H9 (cell line): Measurements from ENCODE around the gene LY6G6F. TPM values are rescaled to one million over a fixed set of nuclear protein-coding genes. Genes with fewer than 3 reads are reported as not detected.

ENCODE experiments used
- DNase-seq: peaks from one replicate; pipeline ENCODE4 v3.0.0-alpha.2; 2017
- H2AFZ ChIP-seq: one replicate; pipeline ENCODE4 v1.6.1; 2013; ENCODE audit warnings: mild to moderate bottlenecking, low read length, control low read depth, moderate library complexity
- H2AK5ac ChIP-seq: 2 replicates; pipeline ENCODE4 v1.6.1; 2013; ENCODE audit warnings: low read length, control low read depth, mixed read lengths; ENCODE audit not compliant: insufficient read length
- H2BK120ac ChIP-seq: one replicate; pipeline ENCODE4 v1.6.1; 2013; ENCODE audit warnings: low read depth, mild to moderate bottlenecking, low read length, control low read depth, inconsistent platforms; ENCODE audit not compliant: poor library complexity, severe bottlenecking
- H2BK12ac ChIP-seq: 2 replicates; pipeline ENCODE4 v1.6.1; 2013; ENCODE audit warnings: low read length, control low read depth, mixed read lengths, low read depth; ENCODE audit not compliant: insufficient read length
- H2BK15ac ChIP-seq: 2 replicates; pipeline ENCODE4 v1.6.1; 2013; ENCODE audit warnings: low read depth, low read length, control low read depth
- H2BK20ac ChIP-seq: one replicate; pipeline ENCODE4 v1.6.1; 2013; ENCODE audit warnings: low read depth, mild to moderate bottlenecking, low read length, control low read depth, inconsistent platforms; ENCODE audit not compliant: poor library complexity, severe bottlenecking
- H2BK5ac ChIP-seq: 2 replicates; pipeline ENCODE4 v1.6.1; 2013; ENCODE audit warnings: low read length, control low read depth, mixed read lengths; ENCODE audit not compliant: insufficient read length
- H3K14ac ChIP-seq: 2 replicates; pipeline ENCODE4 v1.6.1; 2013; ENCODE audit warnings: low read length, control low read depth; ENCODE audit not compliant: insufficient read depth
- H3K18ac ChIP-seq: 2 replicates; pipeline ENCODE4 v1.6.1; 2013; ENCODE audit warnings: low read depth, mild to moderate bottlenecking, mixed read lengths, low read length, control low read depth; ENCODE audit not compliant: insufficient read length
- H3K23ac ChIP-seq: 2 replicates; pipeline ENCODE4 v1.6.1; 2013; ENCODE audit warnings: low read length, control low read depth, mixed read lengths, low read depth; ENCODE audit not compliant: insufficient read length
- H3K23me2 ChIP-seq: 2 replicates; pipeline ENCODE4 v1.6.1; 2013; ENCODE audit warnings: low read depth, mild to moderate bottlenecking, mixed read lengths, low read length, control low read depth; ENCODE audit not compliant: insufficient read length, poor library complexity, severe bottlenecking
- H3K27ac ChIP-seq: 2 replicates; pipeline ENCODE4 v1.5.1; 2013; ENCODE audit warnings: low read length, control low read depth, mixed read lengths, low read depth; ENCODE audit not compliant: insufficient read length
- H3K27me3 ChIP-seq: 2 replicates; pipeline ENCODE4 v1.6.1; 2013; ENCODE audit warnings: low read length, control low read depth, inconsistent platforms; ENCODE audit not compliant: insufficient read depth
- H3K4ac ChIP-seq: 2 replicates; pipeline ENCODE4 v1.6.1; 2013; ENCODE audit warnings: low read depth, mild to moderate bottlenecking, control low read depth, inconsistent platforms, low read length, moderate library complexity
- H3K4me1 ChIP-seq: 2 replicates; pipeline ENCODE4 v1.6.1; 2013; ENCODE audit warnings: low read length, control low read depth, inconsistent platforms; ENCODE audit not compliant: insufficient read depth
- H3K4me2 ChIP-seq: 2 replicates; pipeline ENCODE4 v1.6.1; 2013; ENCODE audit warnings: low read length, control low read depth, mixed read lengths; ENCODE audit not compliant: insufficient read length, insufficient read depth
- H3K56ac ChIP-seq: 2 replicates; pipeline ENCODE4 v1.6.1; 2013; ENCODE audit warnings: low read depth, mild to moderate bottlenecking, mixed read lengths, low read length, control low read depth; ENCODE audit not compliant: insufficient read length
- H3K79me1 ChIP-seq: 2 replicates; pipeline ENCODE4 v1.6.1; 2013; ENCODE audit warnings: low read depth, mild to moderate bottlenecking, moderate library complexity, low read length, control low read depth, inconsistent platforms; ENCODE audit not compliant: insufficient read depth, poor library complexity, severe bottlenecking
- H3K79me2 ChIP-seq: 2 replicates; pipeline ENCODE4 v1.6.1; 2013; ENCODE audit warnings: low read length, control low read depth, inconsistent platforms; ENCODE audit not compliant: insufficient read depth
- H3K9ac ChIP-seq: 2 replicates; pipeline ENCODE4 v1.6.1; 2013; ENCODE audit warnings: low read length, control low read depth, mixed read lengths; ENCODE audit not compliant: insufficient read length; ENCODE audit errors: extremely low read depth
- H3K9me3 ChIP-seq: one replicate; pipeline ENCODE4 v1.6.1; 2013; ENCODE audit warnings: low read depth, low read length, inconsistent platforms; ENCODE audit not compliant: control insufficient read depth
- H3T11ph ChIP-seq: one replicate; pipeline ENCODE4 v1.6.1; 2013; ENCODE audit warnings: mild to moderate bottlenecking, low read length, control low read depth, inconsistent platforms
- H4K20me1 ChIP-seq: one replicate; pipeline ENCODE4 v1.6.1; 2013; ENCODE audit not compliant: control insufficient read depth, insufficient read length, insufficient read depth
- H4K5ac ChIP-seq: 2 replicates; pipeline ENCODE4 v1.6.1; 2013; ENCODE audit warnings: low read depth, mild to moderate bottlenecking, mixed read lengths, low read length, control low read depth; ENCODE audit not compliant: insufficient read length
- H4K8ac ChIP-seq: replicated peaks from 2 replicates; pipeline ENCODE4 v1.6.1; 2013; ENCODE audit warnings: low read length, control low read depth, mixed read lengths, low read depth; ENCODE audit not compliant: insufficient read length
- H4K91ac ChIP-seq: 2 replicates; pipeline ENCODE4 v1.6.1; 2013; ENCODE audit warnings: low read depth, mild to moderate bottlenecking, moderate library complexity, mixed read lengths, low read length, control low read depth; ENCODE audit not compliant: insufficient read length
- H3K27ac Mint-ChIP-seq, 3 experiments: 2 replicates in 2 of 3; 3 replicates in 1 of 3; pipeline ENCODE4 v1.8.0; 2020 to 2021; ENCODE audit warnings: mixed read lengths in 3 of 3, mild to moderate bottlenecking in 1 of 3, moderate library complexity in 1 of 3
- H3K27me3 Mint-ChIP-seq: 2 replicates; pipeline ENCODE4 v1.8.0; 2021; ENCODE audit warnings: low read depth, mild to moderate bottlenecking, moderate library complexity, mixed read lengths
- H3K36me3 Mint-ChIP-seq, 3 experiments: 2 replicates in 2 of 3; 3 replicates in 1 of 3; pipeline ENCODE4 v1.8.0; 2020 to 2021; ENCODE audit warnings: low read depth in 3 of 3, mixed read lengths in 3 of 3; ENCODE audit not compliant: insufficient read depth in 1 of 3
- H3K4me1 Mint-ChIP-seq, 2 experiments: 2 replicates each; pipeline ENCODE4 v1.8.0; 2020; ENCODE audit warnings: mixed read lengths in 2 of 2
- H3K4me3 Mint-ChIP-seq, 2 experiments: 2 replicates in 1 of 2; 3 replicates in 1 of 2; pipeline ENCODE4 v1.8.0; 2020 to 2021; ENCODE audit warnings: mild to moderate bottlenecking in 2 of 2, mixed read lengths in 2 of 2, moderate library complexity in 1 of 2
- H3K9me3 Mint-ChIP-seq, 2 experiments: 2 replicates in 1 of 2; 3 replicates in 1 of 2; pipeline ENCODE4 v1.8.0; 2020; ENCODE audit warnings: mild to moderate bottlenecking in 2 of 2, mixed read lengths in 2 of 2, moderate library complexity in 1 of 2
- WGBS: extraction: QIAGEN DNeasy Blood & Tissue Kit; methylation state at CpG from one replicate; pipeline ENCODE4 v1.1.7; 2013; ENCODE audit warnings: missing lambda C conversion rate, low lambda C conversion rate, mixed read lengths; ENCODE audit not compliant: insufficient read length; ENCODE audit errors: extremely low coverage; 5-methylcytosine and 5-hydroxymethylcytosine counted together
- total RNA-seq: library from RNA; stranded (reverse); gene quantifications from 2 replicates; pipeline ENCODE4 v1.2.1, GENCODE V29; 2021
- TF ChIP-seq, protein P1 (sequence below): fragments of 200-600 bp; sonication (generic); conservative IDR thresholded peaks from 3 replicates; pipeline ENCODE4 v1.8.0; 2021; ENCODE audit warnings: antibody characterized with exemption, mild to moderate bottlenecking

LY6G6F gene
- total RNA-seq, 1 experiment from 2014 or later, result not detected

DNA sequence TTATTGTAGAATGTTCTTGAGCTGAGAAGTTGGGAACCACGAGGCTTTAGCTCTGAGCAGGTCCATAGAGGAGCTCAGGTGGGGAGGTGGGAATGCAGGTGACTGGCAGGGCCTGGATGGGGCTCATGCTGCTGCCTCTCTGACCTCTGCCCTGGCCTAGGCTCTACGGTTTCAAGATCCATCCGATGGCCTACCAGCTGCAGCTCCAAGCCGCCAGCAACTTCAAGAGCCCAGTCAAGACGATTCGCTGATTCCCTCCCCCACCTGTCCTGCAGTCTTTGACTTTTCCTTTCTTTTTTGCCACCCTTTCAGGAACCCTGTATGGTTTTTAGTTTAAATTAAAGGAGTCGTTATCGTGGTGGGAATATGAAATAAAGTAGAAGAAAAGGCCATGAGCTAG lies 37.0 kb upstream of the LY6G6F start, which contains the start of gene LY6G5B:
Gene LY6G5B, plus strand, starts transcription at position 301 of the 400 bp plus-strand sequence. CDS start 975 bp downstream, outside the sequence.
- no peak for DNase-seq
- Histone ChIP-seq H2BK20ac (no peak within 1 kb of the TSS), H4K20me1 (no peaks in the 10 kb centered on the region), H3K9ac (no peak within 1 kb of the TSS), H2BK120ac (no peak within 1 kb of the TSS), H3K23ac (no peak within 1 kb of the TSS), H4K5ac (no peak within 1 kb of the TSS), H2BK15ac (no peak within 1 kb of the TSS), H3T11ph (no peak within 1 kb of the TSS), H3K27ac (no peak within 1 kb of the TSS), H3K9me3 (no peaks in the 10 kb centered on the region), H3K14ac (no peak within 1 kb of the TSS), H2AK5ac (no peak within 1 kb of the TSS), H3K4ac (no peak within 1 kb of the TSS), H3K79me2 (peaks cover 6% of the 10 kb centered on the region; the same call in 1 of the 2 replicates), H3K18ac (no peak within 1 kb of the TSS), H3K23me2 (peaks cover 13% of the 10 kb centered on the region), H3K4me1 (no peaks in the 10 kb centered on the region), H3K56ac (no peak within 1 kb of the TSS), H3K4me2 (no peak within 1 kb of the TSS), H2BK12ac (no peak within 1 kb of the TSS), H2AFZ (no peak within 1 kb of the TSS), H4K91ac (no peak within 1 kb of the TSS), H3K27me3 (no peaks in the 10 kb centered on the region), H4K8ac (no peak within 1 kb of the TSS), H2BK5ac (no peak within 1 kb of the TSS), H3K79me1 (peaks cover 5% of the 10 kb centered on the region)
- Mint-ChIP-seq H3K4me3 (no peak within 1 kb of the TSS; a peak in 1 of 5 replicates), H3K27ac (no peak within 1 kb of the TSS; a peak in 1 of 7 replicates), H3K27me3 (no peaks in the 10 kb centered on the region), H3K9me3 (no peaks in the 10 kb centered on the region), H3K4me1 (peaks cover 9 to 10% of the 10 kb centered on the region in 2 experiments), H3K36me3 (peaks cover 43 to 80% (median 76%) of the 10 kb centered on the region in 3 experiments)
- TF ChIP-seq, protein P1, sequence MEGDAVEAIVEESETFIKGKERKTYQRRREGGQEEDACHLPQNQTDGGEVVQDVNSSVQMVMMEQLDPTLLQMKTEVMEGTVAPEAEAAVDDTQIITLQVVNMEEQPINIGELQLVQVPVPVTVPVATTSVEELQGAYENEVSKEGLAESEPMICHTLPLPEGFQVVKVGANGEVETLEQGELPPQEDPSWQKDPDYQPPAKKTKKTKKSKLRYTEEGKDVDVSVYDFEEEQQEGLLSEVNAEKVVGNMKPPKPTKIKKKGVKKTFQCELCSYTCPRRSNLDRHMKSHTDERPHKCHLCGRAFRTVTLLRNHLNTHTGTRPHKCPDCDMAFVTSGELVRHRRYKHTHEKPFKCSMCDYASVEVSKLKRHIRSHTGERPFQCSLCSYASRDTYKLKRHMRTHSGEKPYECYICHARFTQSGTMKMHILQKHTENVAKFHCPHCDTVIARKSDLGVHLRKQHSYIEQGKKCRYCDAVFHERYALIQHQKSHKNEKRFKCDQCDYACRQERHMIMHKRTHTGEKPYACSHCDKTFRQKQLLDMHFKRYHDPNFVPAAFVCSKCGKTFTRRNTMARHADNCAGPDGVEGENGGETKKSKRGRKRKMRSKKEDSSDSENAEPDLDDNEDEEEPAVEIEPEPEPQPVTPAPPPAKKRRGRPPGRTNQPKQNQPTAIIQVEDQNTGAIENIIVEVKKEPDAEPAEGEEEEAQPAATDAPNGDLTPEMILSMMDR, result no peak
- WGBS, result no CpG with 5 or more reads among the region's 8 CpGs
